Ecto neural progenitor cell (in vitro differentiated cells): ENCODE data around the gene ASF1B.
A peak's percentile ranks its signal among the peaks of the same experiment; 100 is the strongest.

ENCODE experiments used
- DNase-seq: peaks from one replicate; pipeline ENCODE4 v3.0.0-alpha.2; 2018; ENCODE audit warnings: low spot score

Gene ASF1B

DNA sequence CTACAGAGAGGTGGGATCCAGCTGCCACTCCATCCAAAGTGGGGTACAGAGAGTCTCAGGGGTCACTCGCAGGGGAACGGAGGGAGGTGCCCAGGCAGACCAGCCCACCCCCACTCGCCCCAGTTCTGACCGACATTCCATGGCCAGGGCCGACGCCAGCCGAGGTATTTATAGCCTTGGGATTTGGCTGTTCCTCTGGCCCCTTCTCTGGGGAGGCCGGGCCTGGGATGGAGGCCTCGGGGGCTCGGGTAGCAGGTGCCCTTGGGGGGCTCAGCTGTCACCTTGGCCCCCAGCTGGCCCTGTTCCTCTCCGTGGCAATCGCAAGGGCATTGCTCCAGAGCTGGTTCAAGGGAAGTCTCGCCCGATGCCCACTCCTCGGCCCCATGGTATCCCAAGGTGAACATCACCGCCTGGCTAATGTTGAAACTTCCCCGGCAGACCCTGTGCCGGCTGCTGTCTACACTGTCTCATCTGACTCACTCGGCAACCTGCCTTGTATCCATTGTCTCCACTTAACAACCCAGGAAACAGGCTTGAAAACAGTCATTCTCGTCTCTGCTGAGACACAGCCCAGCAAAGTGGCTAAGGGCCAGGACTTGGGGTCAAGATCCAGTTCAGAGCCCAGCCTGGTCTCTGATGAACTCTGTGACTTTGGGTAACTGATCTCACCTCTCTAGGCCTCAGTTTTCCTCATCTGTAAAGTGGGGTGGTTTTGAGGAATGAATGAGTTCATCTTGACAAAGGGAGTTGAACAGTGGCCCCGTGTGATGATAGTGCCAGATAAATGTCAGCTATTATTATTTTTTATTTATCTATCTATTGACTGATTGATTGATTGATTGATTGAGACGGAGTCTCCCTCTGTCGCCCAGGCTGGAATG, 28.6 kb downstream of the ASF1B start:
- DNase-seq: no peak

DNA sequence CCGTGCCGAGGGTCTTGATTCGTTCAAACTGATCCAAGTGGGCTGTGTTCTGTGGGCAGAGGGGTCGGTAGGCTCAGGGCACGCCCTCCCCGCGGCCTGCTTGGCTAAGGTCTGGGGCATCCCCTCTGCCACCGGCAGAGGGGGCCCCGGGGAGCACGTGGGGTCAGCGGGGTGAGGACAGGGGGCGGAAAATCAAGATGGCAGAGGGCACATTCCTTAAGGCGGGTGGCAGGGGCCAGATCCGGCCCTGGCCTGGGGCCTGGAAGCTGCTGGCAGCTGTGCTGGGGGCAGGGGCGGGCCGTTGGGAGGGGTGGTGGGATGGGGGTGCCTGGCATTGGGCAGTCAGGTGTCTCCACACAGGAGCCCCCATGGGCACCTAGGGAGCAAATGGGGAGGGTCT, 29.5 kb downstream of the ASF1B start:
- DNase-seq: no peak

DNA sequence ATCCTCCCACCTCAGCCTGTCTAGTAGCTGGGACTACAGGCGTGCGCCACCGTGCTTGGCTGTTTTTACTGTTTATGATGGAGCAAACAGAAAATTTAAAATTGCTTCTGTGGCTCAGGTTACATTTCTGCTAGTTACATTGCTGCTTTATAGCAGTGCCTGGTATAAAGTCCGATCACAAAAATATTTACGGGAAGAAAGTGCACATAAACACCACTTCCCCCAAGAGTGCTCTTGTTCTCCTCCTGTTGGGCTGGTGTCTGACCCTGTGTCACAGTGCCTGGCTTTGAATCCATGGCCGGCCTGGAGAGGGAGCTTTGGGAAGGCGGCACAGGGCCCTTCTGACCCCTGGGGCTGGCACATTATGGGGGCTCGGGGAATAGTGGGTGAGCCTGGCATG, 30.7 kb downstream of the ASF1B start:
- no peak for DNase-seq

DNA sequence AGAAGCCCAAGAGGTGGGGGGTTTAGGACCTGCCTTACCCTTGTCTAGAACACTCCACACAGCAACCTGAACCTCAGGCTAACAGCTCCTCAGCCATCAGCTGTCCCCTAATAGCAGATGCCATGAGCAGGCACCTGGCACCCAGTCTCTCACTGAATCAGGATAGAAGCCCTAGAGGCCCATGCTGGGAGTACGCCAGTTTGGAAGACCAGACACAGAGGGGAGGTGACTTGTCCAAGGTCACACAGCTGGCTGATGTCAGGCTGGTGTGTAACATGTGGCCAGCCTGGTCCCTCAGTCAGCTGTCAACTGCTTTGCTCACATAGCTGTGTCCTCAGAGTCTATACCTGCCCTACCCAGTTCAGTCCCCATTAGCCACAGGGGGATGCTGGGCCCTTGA, 33.1 kb downstream of the ASF1B start:
- no peak for DNase-seq

DNA sequence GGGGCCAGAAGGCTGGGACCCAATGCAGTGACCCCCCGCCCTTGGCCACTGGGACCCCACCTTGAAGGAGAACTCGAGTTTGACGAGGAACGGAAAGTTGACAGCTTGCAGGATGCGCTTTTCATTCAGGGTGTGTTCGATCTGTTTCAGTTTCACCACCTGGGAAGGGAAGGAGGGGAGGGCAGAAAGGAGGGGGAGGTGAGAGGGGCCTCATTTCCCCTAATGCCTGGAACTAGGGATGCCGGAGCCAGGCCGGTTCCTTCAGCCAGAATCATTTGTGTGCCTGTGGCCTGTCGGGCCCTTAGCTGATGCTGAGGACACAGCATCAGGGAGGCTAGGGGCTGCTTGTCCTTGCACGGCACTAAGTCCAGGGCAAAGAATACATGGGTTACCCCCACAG, 33.6 kb downstream of the ASF1B start:
- no peak for DNase-seq

DNA sequence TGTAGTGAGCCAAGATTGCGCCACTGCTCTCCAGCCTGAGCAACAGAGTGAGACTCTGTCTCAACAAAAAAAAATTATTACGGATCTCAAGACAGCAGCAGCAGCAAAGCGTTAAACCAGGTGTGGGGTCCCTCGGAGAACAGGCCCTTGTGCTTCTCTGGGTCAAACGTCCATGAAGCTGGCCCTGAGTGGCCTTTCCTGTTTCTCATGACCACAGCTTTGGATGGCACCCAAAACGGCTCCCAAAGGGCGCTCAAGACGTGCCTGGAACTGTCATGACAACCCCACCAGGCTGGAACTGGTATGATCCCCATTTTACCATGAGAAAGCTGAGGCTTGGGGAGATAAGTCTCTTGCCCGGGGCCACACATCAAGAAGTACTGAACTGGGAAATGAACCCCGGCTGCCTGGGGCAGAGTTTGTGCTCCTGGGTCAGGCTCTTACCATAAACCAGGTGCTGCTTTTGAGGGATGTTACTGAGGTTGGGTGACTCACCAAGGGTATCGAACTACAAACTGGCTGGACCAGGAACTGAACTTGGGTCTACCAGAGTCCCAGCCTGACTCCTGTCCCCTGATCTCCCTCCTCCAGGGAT, 34.2 kb downstream of the ASF1B start:
- no peak for DNase-seq

DNA sequence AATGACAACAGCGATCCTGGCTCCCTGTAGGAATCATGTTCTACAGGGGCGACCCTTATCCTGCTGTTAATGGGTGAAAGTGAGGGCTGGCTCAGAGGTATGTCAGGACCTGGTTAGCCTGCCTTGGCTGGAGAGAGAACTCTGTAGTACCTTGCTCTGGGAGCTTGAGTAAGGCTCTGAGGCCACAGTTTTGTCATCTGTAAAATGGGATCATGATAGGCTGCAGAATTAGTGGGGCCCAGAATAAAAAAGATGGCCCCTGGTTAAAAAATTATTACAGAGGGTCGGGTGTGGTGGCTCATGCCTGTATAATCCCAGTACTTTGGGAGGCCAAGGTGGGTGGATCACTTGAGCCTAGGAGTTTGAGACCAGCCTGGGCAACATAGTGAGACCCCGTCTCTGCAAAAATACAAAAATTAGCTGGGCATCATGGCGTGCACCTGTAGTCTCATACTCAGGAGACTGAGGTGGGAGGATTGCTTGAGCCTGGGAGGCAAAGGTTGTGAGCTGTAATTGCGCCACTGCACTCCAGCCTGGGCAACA, 35.3 kb downstream of the ASF1B start:
- no peak for DNase-seq

DNA sequence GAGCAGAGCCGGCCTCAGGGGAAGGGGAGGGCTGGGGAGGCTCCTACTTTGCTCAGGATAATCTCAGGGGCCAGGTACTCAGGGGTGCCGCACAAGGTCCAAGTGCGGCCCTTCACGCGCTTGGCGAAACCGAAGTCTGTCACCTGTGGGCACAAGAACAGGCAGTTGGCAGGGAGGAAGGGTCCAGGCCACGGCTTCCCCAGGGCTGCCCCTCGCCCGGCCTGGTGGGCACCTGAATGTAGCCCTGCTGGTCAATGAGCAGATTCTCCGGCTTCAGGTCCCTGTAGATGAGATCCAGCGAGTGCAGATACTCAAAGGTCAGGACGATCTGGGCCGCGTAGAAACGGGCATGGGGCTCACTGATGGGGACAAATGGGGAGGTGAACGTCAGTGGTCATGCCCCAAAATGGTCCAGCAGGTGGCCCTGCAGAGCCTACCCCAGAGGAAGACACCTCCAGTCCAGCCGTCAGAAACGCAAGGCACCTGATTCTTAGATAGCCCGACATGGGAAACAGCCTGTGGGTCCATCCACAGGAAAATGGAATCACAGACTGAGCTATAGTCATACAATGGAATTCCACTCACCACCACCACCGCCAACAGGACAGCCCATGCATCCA, 38.7 kb downstream of the ASF1B start:
- no peak for DNase-seq

DNA sequence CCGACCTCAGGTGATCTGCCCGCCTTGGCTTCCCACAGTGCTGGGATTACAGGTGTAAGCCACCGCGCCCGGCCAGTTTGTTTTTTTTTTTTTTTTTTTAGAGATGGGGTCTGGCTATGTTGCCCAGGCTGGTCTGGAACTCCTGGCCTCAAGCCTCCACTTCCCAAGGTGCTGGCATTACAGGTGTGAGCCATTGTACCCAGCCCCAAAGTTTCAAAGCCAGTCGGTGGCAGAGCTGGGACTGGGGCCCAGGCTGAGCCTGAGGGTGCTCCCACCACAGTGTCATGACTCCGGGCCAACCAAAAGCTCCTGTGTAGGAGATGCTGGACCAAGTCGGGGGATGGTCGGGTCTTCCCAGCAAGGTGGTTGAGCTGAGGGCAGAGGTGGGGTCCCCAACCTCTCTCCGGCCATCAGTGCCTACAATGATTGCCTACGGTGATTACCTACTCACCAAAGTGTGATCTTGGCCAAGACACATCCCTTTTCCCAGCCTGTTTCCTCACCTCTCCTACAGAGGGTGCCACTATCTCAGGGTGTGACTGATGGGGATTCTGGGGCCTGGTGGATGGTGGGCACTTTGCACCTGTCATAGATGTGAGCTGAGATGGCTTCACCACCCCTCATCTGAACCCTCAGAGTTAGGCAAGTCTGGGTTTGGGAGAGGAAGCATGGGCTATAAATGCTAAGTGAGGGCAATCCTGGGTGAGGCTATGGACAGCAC, 40.0 kb downstream of the ASF1B start:
- no peak for DNase-seq

DNA sequence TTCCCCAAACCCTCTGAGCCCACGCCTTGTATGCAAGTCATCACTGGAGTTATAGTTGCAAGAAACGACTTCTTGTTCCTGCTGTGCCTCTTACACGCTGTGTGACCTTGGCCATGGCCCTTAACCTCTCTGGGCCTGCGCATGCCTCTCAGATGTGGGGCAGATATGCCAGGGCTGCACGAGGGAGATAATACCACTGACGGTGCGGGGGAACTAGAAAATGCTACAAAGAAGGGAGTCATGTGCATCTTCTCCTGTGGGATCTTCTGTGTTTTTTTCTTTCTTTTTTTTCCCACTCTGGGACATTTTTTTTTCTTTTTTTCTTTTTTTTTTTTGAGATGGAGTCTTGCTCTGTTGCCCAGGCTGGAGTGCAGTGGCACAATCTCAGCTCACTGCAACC, 41.5 kb downstream of the ASF1B start:
- no peak for DNase-seq

DNA sequence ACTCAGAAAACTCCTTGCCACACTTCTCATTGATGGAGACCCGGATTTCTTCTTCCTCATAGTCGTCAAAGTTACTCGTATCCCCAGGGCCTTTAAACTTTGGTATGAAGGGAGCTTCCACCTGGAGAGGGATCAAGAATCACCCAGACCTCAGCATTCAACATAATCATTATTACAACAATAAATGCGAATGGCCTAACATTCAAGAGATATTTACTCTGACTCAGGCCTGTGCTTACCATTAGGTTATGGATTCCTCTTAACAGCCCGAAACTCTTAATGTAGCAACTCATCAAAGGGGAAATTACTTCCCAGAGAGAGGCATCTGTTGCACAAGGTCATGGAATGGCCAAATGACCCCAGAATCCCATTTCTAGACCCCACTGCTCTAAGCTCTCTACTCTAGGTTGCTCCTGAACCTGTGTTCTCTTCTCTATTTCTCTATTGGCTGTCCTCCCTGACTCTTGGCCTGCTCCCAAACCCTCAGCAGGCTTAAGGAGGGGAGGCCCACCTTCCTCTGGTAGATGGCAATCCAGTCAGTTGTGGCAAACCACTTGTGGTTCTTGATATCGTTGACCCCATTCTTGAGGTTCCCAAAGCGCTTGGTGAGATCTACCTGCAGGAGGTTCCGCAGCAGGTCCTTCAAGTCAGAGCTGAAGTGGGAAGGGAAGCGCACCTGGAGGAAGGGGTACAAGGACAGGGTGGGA, 43.1 kb downstream of the ASF1B start:
- no peak for DNase-seq

DNA sequence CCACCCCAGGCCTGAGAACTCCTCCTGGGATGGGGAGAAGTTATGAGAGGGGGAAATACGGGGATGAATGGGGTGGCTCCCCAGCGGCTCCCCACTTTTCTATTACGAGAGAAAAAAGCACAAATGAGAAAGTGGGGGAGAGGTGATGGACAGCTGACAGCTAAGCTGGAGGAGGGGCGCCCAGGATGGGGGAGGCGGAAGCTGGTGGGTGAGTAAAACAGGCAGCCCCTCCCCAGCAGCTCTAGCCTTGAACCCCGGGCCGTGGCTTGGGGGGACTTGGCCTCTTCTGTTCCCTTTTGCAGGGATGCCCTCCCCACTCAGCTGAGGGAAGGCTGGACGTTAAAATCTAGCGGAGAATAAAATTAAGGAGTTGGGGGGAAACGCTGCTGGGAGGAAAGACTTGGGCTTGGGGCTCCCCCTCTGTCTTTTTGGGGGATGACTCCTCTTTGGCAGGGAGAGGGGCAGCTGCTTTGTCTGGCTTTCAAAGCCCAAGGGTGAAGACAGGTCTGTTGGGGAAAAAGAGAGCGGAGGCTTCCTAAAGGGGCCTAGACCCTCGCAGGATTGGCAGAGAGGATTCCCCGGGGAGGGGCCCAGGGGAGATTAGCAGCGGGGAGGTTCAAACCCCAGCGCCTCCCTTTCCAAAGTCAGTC, 44.5 kb downstream of the ASF1B start:
- DNase-seq: no peak

DNA sequence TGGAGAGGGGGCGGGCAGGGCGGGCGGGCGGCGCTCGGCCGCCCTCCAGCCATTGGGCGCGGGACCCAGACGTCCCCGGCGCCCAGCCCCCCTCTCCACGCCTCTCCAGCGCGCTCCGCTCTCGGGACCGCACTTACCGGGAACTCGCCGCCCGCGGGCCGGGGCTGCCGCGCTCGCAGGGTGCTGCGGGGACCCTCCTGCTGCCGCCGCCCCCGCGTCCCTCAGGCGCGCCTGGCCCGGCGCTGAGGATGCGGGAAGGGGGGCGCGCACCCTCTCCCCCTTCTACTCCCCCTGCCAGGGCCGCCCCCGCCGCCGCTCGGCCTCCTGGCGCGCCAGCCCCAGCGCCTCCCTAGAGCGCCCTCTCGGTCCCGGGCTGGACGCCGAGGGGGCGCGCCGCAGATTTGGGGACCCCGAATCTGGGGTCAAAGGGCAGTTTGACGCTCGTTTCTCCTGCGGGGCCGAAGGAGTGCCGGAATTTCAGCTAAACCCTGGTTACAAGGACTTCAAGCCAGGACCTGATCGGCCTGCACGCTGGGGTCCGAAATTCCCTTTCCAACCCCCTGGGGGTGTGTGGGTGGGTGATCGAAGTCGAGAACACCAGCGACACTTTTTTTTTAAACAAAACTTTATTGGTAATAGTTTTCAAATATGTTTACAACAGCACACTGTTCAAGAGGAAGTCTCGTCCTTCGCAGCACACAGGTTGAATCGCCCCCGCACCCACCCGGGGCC, 45.1 kb downstream of the ASF1B start:
- peak; percentile 87 for DNase-seq

DNA sequence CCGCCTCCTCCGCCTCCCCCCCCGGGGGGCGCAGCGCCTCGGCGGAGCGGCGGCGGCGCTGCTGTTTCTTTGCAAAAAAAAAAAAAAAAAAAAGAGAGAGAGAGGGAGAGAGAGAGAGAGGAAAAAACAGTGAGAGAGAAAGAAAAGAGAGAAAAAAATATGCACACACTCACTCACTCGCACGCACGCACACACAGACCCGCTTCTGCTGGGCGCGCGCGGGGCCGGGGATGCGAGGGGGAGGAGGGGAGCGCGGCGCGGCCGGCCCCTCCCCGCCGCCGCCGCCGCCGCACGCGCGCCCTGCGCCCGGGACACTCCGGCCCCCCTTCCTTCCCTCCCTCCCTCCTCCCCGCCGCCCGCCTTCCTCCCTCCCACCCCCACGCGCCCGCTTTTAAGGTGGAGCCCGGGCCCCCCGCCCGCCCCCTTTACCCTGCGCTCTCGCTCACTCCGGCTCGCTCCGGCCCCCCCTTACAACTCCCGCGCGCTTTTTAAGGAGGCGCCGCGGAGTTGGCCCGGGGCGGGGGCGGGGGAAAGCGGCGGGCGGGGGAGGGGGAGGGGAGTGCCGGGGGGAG, 45.8 kb downstream of the ASF1B start, which contains the start of gene SAMD1:
Gene SAMD1, minus strand, starts transcription at position 243 of the 572 bp plus-strand sequence.
- DNase-seq: no peak

DNA sequence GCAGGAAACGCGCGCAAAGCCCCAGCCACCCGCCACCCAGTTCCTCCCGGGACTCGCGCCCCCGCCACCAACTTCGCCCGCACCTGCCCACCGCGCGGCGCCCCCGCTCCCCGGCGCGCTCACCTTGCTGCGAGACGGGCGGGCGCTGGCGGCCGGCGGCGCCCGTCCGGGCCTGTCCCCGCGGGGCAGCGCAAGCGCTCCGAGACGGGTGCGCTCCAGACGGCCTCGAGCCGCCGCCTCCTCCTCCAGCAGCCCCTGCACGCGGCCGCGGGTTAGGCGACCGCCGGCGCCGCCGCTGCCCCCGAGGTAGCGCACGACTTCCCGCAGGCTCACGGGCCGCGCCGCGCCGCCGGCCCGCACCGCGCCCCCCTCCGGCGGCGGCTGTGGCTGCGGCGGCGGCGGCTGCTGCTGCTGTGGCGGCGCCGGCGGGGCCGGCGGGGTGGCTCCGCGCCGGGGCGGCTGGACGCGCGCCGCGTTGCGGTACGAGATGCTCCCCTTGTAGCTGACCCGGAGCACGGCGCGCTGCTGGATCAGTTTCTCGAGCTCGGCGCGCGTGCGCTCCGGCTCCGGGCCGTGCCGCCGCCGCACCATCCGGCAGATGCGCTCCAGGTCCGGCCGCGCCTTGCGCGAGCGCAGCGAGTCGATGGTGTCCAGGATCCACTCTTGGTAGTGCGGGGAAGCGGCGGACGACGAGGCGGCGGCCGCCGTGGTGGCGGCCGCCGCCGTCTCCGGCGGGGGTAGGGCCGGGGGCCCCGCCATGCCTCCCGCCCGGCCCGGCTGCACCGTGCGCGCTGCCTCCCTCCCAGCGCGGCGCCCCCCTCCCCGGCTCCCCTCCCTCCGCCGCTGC, 46.5 kb downstream of the ASF1B start:
- peak; percentile 74 for DNase-seq

DNA sequence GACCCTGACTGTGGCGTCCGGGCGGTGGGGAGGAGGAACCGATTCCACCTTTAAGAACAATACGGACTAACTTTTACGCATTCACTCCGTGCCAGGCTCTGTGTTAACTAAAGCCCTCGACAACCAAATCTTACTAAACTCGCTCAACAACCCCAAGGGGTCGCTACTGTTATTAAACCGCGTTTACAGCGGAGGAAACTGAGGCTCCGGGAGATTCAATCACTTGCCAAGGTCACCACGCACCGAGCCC, 47.1 kb downstream of the ASF1B start:
- no peak for DNase-seq

DNA sequence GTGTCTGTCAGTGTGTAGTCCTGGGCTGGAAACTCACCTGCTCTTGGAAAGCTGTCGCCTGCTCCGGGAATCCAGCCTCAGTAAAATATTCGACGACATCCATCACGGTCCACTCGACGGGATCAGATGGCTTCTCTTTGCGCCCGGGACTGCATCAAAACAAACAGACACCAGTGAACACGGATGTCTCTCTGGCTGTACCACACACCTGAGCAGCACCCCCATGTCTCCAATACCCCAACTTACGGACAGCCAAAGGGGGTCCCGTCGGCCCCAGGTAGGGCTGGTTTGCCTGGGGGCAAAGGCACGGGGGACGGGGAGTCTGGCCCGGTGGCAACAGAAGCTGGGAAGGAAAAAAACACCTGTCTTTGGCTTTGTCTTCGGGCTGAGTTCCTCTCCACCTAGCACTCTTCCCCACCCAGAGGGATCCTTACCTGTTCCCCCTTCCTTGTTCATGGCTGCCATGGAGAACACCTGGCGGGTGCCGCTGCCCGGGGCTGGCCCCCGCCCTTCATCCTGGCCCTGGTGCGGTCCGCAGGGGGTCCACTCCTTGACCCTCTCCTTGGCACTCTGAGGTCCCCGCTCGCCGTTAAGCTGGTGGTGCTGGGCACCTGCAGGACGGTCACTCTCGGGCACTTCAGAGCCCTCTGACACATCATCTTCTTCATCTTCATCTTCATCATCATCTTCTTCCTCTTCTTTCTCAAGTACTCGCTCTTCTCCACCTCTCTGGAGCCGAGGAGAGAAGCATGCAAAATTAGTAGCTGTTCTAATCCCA, 47.6 kb downstream of the ASF1B start:
- DNase-seq: no peak

DNA sequence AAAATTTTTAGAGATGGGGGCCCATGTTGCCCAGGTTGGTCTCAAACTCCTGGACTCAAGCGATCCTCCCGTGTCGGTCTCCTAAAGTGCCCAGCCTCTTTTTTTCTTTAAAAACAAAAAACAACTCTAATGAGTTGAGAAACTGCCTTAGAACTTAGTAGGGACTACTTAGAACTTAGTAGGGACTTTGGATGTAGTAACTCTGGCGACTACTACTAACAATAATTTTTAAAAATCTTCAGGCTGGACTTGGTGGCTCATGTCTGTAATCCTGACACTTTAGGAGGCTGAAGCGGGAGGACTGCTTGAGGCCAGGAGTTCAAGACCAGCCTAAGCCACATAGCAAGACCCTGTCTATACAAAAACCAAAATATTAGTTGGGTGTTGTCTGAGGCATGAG, 50.3 kb downstream of the ASF1B start:
- DNase-seq: no peak
